K562 (cell line): ENCODE measurements around the gene PLCB4. TPM values are rescaled to one million over a fixed set of nuclear protein-coding genes. Genes with fewer than 3 reads are reported as not detected.

ENCODE experiments used
- ATAC-seq: fragments of 200-7000 bp; cut with Tn5 transposase; 3 replicates; pipeline ENCODE4 v1.9.1; 2020; ENCODE audit warnings: moderate library complexity
- BruUV-seq: library from RNA; stranded (reverse); fragments of 400-500 nt; replicated peaks from 2 replicates; lab custom pipeline; 2021; lab: Mats Ljungman, UMichigan
- CTCF ChIA-PET: fragments of 300-600 bp; formaldehyde crosslinking; extraction: SDS; loops from one replicate; lab custom pipeline; 2021; ENCODE audit warnings: low intra/inter-chr PET ratio; lab: Yijun Ruan, JAX
- POLR2A ChIA-PET: fragments of 300-600, 350-650 bp; sonication (Branson Sonifier 250); formaldehyde crosslinking; extraction: SDS; loops from one replicate; lab custom pipeline; 2021; ENCODE audit warnings: antibody characterized with exemption, inconsistent platforms; lab: Yijun Ruan, JAX
- DNase-seq, 4 experiments: peaks; one replicate each; pipeline versions ENCODE4 v3.0.0 to v3.0.0-alpha.2; 2011 to 2018; ENCODE audit warnings: low spot score in 3 of 4, mixed read lengths in 3 of 4; ENCODE audit errors: extremely low read depth in 1 of 4
- FAIRE-seq: peaks from 2 replicates; lab custom pipeline; 2011; peaks lifted over from hg19 to GRCh38; lab: Jason Lieb, UNC
- H2AFZ ChIP-seq: 2 replicates; pipeline ENCODE4 v1.6.0; 2011; ENCODE audit warnings: low read depth, low read length, control low read depth, inconsistent platforms
- H3K27ac ChIP-seq: fragments of 200-600 bp; 3 replicates; pipeline ENCODE4 v1.8.0; 2011; ENCODE audit warnings: low read depth, mild to moderate bottlenecking, control low read depth, inconsistent platforms, low read length, moderate library complexity, mixed read lengths; ENCODE audit errors: extremely low read depth
- H3K27me3 ChIP-seq, 2 experiments: fragments of 300-600 bp in 1 of 2; 2 replicates in 1 of 2; 3 replicates in 1 of 2; pipeline versions ENCODE4 v1.6.0 to v1.8.0; 2011; ENCODE audit warnings: inconsistent platforms in 2 of 2, low read length in 2 of 2, mild to moderate bottlenecking in 1 of 2, mixed read lengths in 1 of 2, moderate library complexity in 1 of 2; ENCODE audit not compliant: control insufficient read depth in 2 of 2, insufficient read depth in 2 of 2
- H3K36me3 ChIP-seq: fragments of 300-600 bp; 3 replicates; pipeline ENCODE4 v1.8.0; 2011; ENCODE audit warnings: mild to moderate bottlenecking, low read length, inconsistent platforms; ENCODE audit not compliant: control insufficient read depth, insufficient read depth
- H3K4me1 ChIP-seq, 2 experiments: fragments of 200-600 bp in 1 of 2; replicated peaks in 1 of 2; 2 replicates in 1 of 2; 3 replicates in 1 of 2; pipeline versions ENCODE4 v1.5.1 to v1.8.0; 2011; ENCODE audit warnings: inconsistent platforms in 2 of 2, low read length in 2 of 2, mild to moderate bottlenecking in 1 of 2, mixed read lengths in 1 of 2, moderate library complexity in 1 of 2; ENCODE audit not compliant: control insufficient read depth in 2 of 2, insufficient read depth in 2 of 2
- H3K4me2 ChIP-seq: 2 replicates; pipeline ENCODE4 v1.6.1; 2011; ENCODE audit warnings: low read length, control low read depth, inconsistent platforms, mixed read lengths; ENCODE audit not compliant: insufficient read depth
- H3K4me3 ChIP-seq: fragments of 200-600 bp; sonication (generic), shearing (Covaris generic); 2 replicates; pipeline ENCODE4 v1.5.1; 2016; ENCODE audit warnings: control low read depth, inconsistent platforms
- H3K79me2 ChIP-seq: fragments of 200-600 bp; 3 replicates; pipeline ENCODE4 v1.8.0; 2011; ENCODE audit warnings: low read length, inconsistent platforms; ENCODE audit not compliant: control insufficient read depth, insufficient read depth
- H3K9ac ChIP-seq, 2 experiments: 2 replicates each; pipeline versions ENCODE4 v1.6.0 to v1.6.1; 2011; ENCODE audit warnings: low read depth in 2 of 2, low read length in 2 of 2, control low read depth in 1 of 2, inconsistent platforms in 1 of 2, mild to moderate bottlenecking in 1 of 2, mixed read lengths in 1 of 2; ENCODE audit not compliant: insufficient read depth in 1 of 2
- H3K9me1 ChIP-seq: one replicate; pipeline ENCODE4 v1.6.0; 2011; ENCODE audit warnings: inconsistent platforms, mild to moderate bottlenecking, low read length, moderate library complexity; ENCODE audit not compliant: control insufficient read depth, insufficient read depth
- H3K9me3 ChIP-seq: replicated peaks from 2 replicates; pipeline ENCODE4 v1.5.1; 2011; ENCODE audit warnings: low read depth, low read length, inconsistent platforms; ENCODE audit not compliant: control insufficient read depth, insufficient read depth
- H4K20me1 ChIP-seq: replicated peaks from 2 replicates; pipeline ENCODE4 v1.6.1; 2011; ENCODE audit warnings: low read length, inconsistent platforms, mixed read lengths; ENCODE audit not compliant: control insufficient read depth, insufficient read depth
- EWSR1 ChIP-seq: fragments of 450-650 bp; IDR thresholded peaks from 2 replicates; pipeline ENCODE4 v1.6.1; 2018; ENCODE audit warnings: borderline replicate concordance, mild to moderate bottlenecking, low read depth, moderate library complexity; ENCODE audit not compliant: partially characterized antibody
- KLF16 ChIP-seq: IDR thresholded peaks from 2 replicates; pipeline ENCODE4 v1.6.1; 2016; ENCODE audit warnings: antibody characterized with exemption
- MNT ChIP-seq, 2 experiments: fragments of 450-650 bp; conservative IDR thresholded peaks; 2 replicates each; pipeline ENCODE4 v1.6.1; 2017; ENCODE audit warnings: mild to moderate bottlenecking in 2 of 2, moderate library complexity in 2 of 2
- NFE2 ChIP-seq: IDR thresholded peaks from 2 replicates; pipeline ENCODE4 v1.6.1; 2014; ENCODE audit warnings: antibody characterized with exemption, low read depth
- NR2F6 ChIP-seq: fragments of 450-650 bp; formaldehyde crosslinking; IDR thresholded peaks from 2 replicates; pipeline ENCODE4 v1.4.0; 2020; ENCODE audit warnings: mild to moderate bottlenecking
- PCBP2 ChIP-seq: fragments of 200-400 bp; formaldehyde crosslinking; IDR thresholded peaks from 2 replicates; pipeline ENCODE4 v1.6.1; 2018; ENCODE audit warnings: low read length, low read depth, mild to moderate bottlenecking, moderate library complexity; ENCODE audit not compliant: poor library complexity, severe bottlenecking
- PHB2 ChIP-seq: fragments of 450-650 bp; IDR thresholded peaks from 2 replicates; pipeline ENCODE4 v1.6.1; 2017; ENCODE audit warnings: low read depth
- POLR2A ChIP-seq: fragments of 450-650 bp; conservative IDR thresholded peaks from 2 replicates; pipeline ENCODE4 v1.6.1; 2016
- SOX6 ChIP-seq: fragments of 450-650 bp; IDR thresholded peaks from 2 replicates; pipeline ENCODE4 v1.6.1; 2014; ENCODE audit warnings: mild to moderate bottlenecking
- STAG1 ChIP-seq: sonication (generic); formaldehyde crosslinking; IDR thresholded peaks from 2 replicates; pipeline ENCODE4 v1.5.0; 2020; ENCODE audit warnings: missing genetic modification reagents, borderline replicate concordance
- STAT5B ChIP-seq: fragments of 250-450 bp; sonication (Bioruptor Pico); IDR thresholded peaks from 2 replicates; pipeline ENCODE4 v1.8.0; 2021; ENCODE audit warnings: mild to moderate bottlenecking, inconsistent platforms
- TAF15 ChIP-seq: fragments of 200-400 bp; formaldehyde crosslinking; IDR thresholded peaks from 2 replicates; pipeline ENCODE4 v1.6.1; 2017; ENCODE audit warnings: mild to moderate bottlenecking, low read depth, low read length, moderate library complexity
- ZFX ChIP-seq: sonication (generic); formaldehyde crosslinking; IDR thresholded peaks from 2 replicates; pipeline ENCODE4 v1.8.0; 2022; ENCODE audit warnings: mild to moderate bottlenecking, missing genetic modification reagents, moderate library complexity
- ZKSCAN1 ChIP-seq: fragments of 150-350 bp; IDR thresholded peaks from 2 replicates; pipeline ENCODE4 v1.6.1; 2016; ENCODE audit warnings: low read depth, low read length
- ZNF140 ChIP-seq: fragments of 250-450 bp; sonication (Bioruptor Pico); IDR thresholded peaks from 2 replicates; pipeline ENCODE4 v1.8.0; 2021; ENCODE audit warnings: moderate library complexity, mild to moderate bottlenecking, inconsistent platforms
- ZNF57 ChIP-seq: fragments of 450-650 bp; formaldehyde crosslinking; IDR thresholded peaks from 2 replicates; pipeline ENCODE4 v1.4.0; 2020; ENCODE audit warnings: mild to moderate bottlenecking, moderate library complexity
- WGBS: fragments of 100-300 bp; shearing (Covaris generic); methylation state at CpG from one replicate; pipeline ENCODE4 v1.1.6; 2016; ENCODE audit warnings: low coverage, mixed read lengths; ENCODE audit not compliant: insufficient coverage; ENCODE audit errors: missing lambda C conversion rate; 5-methylcytosine and 5-hydroxymethylcytosine counted together
- in situ Hi-C: fragments of 300-500 bp; cut with MboI; formaldehyde crosslinking; loops from 4 replicates; pipeline ENCODE4 v1.15.0; 2018; ENCODE audit warnings: inconsistent platforms, mixed read lengths
- intact Hi-C: fragments of 100-400 bp; cut with micrococcal nuclease; formaldehyde crosslinking; loops from 2 replicates; pipeline ENCODE4 v1.14.2; 2022
- polyA plus RNA-seq, 8 experiments: library from polyadenylated mRNA; depleted of rRNA in 4 of 8; stranded (reverse) in 5 of 8; unstranded in 3 of 8; fragments of >200 nt; fragmentation: Nextera tagmentation in 2 of 8; fragmentation: Illumina TruSeq in 1 of 8; extraction: Ambion mirVana in 2 of 8; extraction: Trizol in 1 of 8; gene quantifications; 2 replicates each; pipeline versions ENCODE4 v1.2.1 to v1.2.3, GENCODE V29; 2011 to 2014; ENCODE audit warnings: inconsistent platforms in 1 of 8, missing spikeins in 1 of 8
- total RNA-seq, 7 experiments: library from RNA; depleted of rRNA in 6 of 7; stranded (reverse); fragments of >200 nt in 6 of 7; fragmentation: Illumina TruSeq in 2 of 7; extraction: Trizol in 2 of 7; gene quantifications; 2 replicates each; pipeline versions ENCODE4 v1.2.1 to v1.2.3, GENCODE V29; 2011 to 2021; ENCODE audit warnings: low replicate concordance in 1 of 7

Gene PLCB4
- total and polyA plus RNA-seq, 9 of the 15 experiments (the other 6 are each of a cell fraction or from before 2014, with no cell fraction given) = 0.20 to 2.9 (median 0.52) TPM

GRCh38 chr20:9250511-9250910, 181.6 kb downstream of the PLCB4 start:
- in situ Hi-C loops (no loop called here), intact Hi-C loops (no loop called here)
- ATAC-seq (no peak), FAIRE-seq (no peak), DNase-seq (no peak)
- Histone ChIP-seq H3K4me2 (no peak overlapping the region), H3K27ac (no peak overlapping the region), H3K9me3 (no peaks in the 10 kb centered on the region), H3K27me3 (no peaks in the 10 kb centered on the region), H2AFZ (no peak overlapping the region), H3K4me3 (no peak overlapping the region), H3K9ac (no peak overlapping the region), H3K9me1 (no peaks in the 10 kb centered on the region), H4K20me1 (no peaks in the 10 kb centered on the region), H3K4me1 (no peaks in the 10 kb centered on the region), H3K36me3 (no peaks in the 10 kb centered on the region), H3K79me2 (no peaks in the 10 kb centered on the region)
- POLR2A ChIA-PET = no interaction called here
- TF ChIP-seq EWSR1 = no peak
- TF ChIP-seq NR2F6 (CRISPR knock-in tag) = no peak
- no peak for TF ChIP-seq SOX6
- no peak for TF ChIP-seq ZFX (CRISPR knock-in tag)
- TF ChIP-seq MNT (conservative IDR thresholded peaks at IDR 0.05) = no peak
- TF ChIP-seq ZNF140 (CRISPR knock-in tag) = no peak
- TF ChIP-seq ZNF57 (CRISPR knock-in tag) = no peak
- no peak for TF ChIP-seq PHB2
- no peak for TF ChIP-seq KLF16
- TF ChIP-seq TAF15 = no peak
- no peak for TF ChIP-seq STAG1
- no peak for TF ChIP-seq POLR2A
- TF ChIP-seq STAT5B (CRISPR knock-in tag) = no peak
- TF ChIP-seq PCBP2 = no peak
- TF ChIP-seq NFE2 = no peak
- TF ChIP-seq ZKSCAN1 = no peak
- no TSS peak for BruUV-seq
- CTCF ChIA-PET = no interaction called here
- 0% methylated on average over 1 of the region's 1 CpG for WGBS
